Fibroblast of pulmonary artery (primary cell): ENCODE data around the gene DCBLD2.
A peak's percentile ranks its signal among the peaks of the same experiment; 100 is the strongest.

ENCODE experiments used
- DNase-seq: peaks from one replicate; pipeline ENCODE4 v3.0.0-alpha.2; 2010; ENCODE audit warnings: low read depth
- H3K4me3 ChIP-seq: replicated peaks from 2 replicates; pipeline ENCODE4 v1.5.1; 2011; ENCODE audit warnings: low read depth, mild to moderate bottlenecking, control low read depth, low read length, moderate library complexity
- CTCF ChIP-seq: IDR thresholded peaks from 2 replicates; pipeline ENCODE4 v1.5.1; 2011; ENCODE audit warnings: mild to moderate bottlenecking, control low read depth, low read length, inconsistent platforms; ENCODE audit errors: missing control alignments

Gene DCBLD2

GRCh38 chr3:98763076-98763475 is 138.4 kb downstream of the DCBLD2 start, which contains the start of gene ST3GAL6:
Gene ST3GAL6 (plus strand): TSS chr3:98763340. CDS start chr3:98768441, 5,101 bp downstream.
- DNase-seq, result peak; percentile 84
- TF ChIP-seq CTCF, result no peak
- no peak within 1 kb of the TSS for H3K4me3 ChIP-seq

GRCh38 chr3:98761643-98762229 is 139.8 kb downstream of the DCBLD2 start:
- no peak for TF ChIP-seq CTCF
- no peak for DNase-seq
- H3K4me3 ChIP-seq, result no peak overlapping the region

GRCh38 chr3:98759629-98760028 is 141.9 kb downstream of the DCBLD2 start:
- TF ChIP-seq CTCF, result no peak
- no peak for DNase-seq
- no peak overlapping the region for H3K4me3 ChIP-seq

DNA sequence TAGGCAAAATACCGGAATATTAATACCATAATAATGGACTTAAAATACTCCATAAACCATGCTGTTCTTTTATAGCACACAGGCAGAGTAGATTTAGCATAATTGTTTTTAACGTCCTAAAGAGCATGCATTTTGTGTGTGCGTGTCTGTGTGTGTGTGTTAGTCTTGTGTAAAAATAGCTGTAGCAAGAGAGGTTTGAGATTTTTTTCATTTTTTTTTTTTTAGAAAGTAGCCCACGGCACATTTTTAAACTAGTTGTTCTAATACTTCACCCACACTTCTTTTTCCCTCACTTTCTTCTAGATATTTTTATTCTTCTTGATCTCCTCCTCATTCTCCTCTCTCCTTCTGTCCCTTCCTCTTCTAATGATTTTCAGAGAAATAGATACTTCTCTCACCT is 145.9 kb downstream of the DCBLD2 start:
- no peak for DNase-seq
- TF ChIP-seq CTCF, result no peak
- H3K4me3 ChIP-seq, result no peak overlapping the region

- TF ChIP-seq CTCF, result no peak
- no peak overlapping the region for H3K4me3 ChIP-seq
- no peak for DNase-seq
Observed at GRCh38 chr3:98754483-98754882, 147.0 kb downstream of the DCBLD2 start.

DNA sequence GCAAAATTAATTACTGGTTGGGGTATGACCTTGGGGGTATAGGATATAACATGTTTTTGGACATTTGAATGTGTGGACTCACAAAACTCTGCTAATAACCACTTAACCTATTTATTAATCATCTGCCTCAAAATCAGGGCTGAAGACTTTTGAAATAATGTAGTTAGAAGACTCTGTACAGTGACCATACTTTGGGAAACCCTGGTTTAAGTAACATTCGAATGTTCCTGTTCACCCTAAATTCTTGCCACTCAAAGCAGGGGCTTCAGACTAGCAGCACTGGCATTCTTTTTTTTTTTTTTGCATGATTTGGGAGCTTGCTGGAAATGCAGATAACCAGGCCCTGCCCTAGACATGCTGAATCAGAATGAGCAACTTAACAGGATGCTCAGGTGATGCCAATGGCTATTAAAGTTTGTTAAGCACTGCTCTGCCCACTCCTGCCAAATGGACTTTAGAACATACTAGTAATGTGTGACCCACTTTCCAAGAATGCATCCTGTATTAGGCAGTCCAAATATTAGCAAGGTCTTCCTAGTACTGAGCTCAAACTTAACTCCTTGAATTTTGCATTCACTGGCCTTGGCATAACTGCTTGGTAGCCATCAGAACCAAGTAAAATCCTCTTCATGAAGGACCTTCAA is 151.1 kb downstream of the DCBLD2 start:
- H3K4me3 ChIP-seq, result no peak overlapping the region
- TF ChIP-seq CTCF, result no peak
- no peak for DNase-seq

DNA sequence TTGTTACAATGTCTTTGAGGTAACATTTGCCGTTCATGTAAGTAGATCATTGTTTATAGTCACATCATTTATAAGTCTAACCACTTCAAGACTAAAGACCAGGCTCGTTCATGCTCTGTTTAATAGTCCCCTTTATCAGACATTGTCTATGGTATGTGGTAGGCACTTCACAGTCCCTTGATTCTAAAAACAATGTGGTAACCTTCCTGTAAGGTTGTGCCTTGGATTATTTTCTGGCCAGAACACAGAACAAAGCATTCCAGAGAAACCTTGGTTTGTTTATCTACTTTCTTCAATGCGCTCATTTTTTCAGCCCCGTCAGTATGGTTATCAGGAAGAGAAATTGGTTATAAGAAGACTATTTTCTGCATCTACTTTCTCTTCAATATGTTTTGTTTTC is 154.6 kb downstream of the DCBLD2 start:
- DNase-seq, result peak; percentile 52
- H3K4me3 ChIP-seq, result no peak overlapping the region
- TF ChIP-seq CTCF, result no peak
